DMS 273 (cell line): ENCODE data around the gene GAS7.

Experiments
- DNase-seq: peaks from one replicate; lab custom pipeline; 2025; ENCODE audit not compliant: unreplicated experiment; lab: John Stamatoyannopoulos, UW

GAS7 gene

GRCh38 chr17:10172241-10172741, 26.1 kb downstream of the GAS7 start:
- DNase-seq, result no peak

- no peak for DNase-seq
Measured at GRCh38 chr17:10171581-10171981, 26.8 kb downstream of the GAS7 start.

GRCh38 chr17:10171122-10171571, 27.3 kb downstream of the GAS7 start:
- DNase-seq, result no peak

- DNase-seq, result no peak
Measured at GRCh38 chr17:10170233-10170632, 28.2 kb downstream of the GAS7 start.

GRCh38 chr17:10169290-10169689, 29.1 kb downstream of the GAS7 start:
- no peak for DNase-seq

- DNase-seq, result no peak
Measured at GRCh38 chr17:10166176-10166935, 32.0 kb downstream of the GAS7 start.

- DNase-seq, result no peak
Measured at GRCh38 chr17:10162096-10162495, 36.3 kb downstream of the GAS7 start.

- DNase-seq, result no peak
Measured at GRCh38 chr17:10161386-10161785, 37.0 kb downstream of the GAS7 start.

- no peak for DNase-seq
Measured at GRCh38 chr17:10156948-10157607, 41.3 kb downstream of the GAS7 start.

- no peak for DNase-seq
Measured at GRCh38 chr17:10156599-10156947, 41.8 kb downstream of the GAS7 start.

GRCh38 chr17:10156077-10156435, 42.4 kb downstream of the GAS7 start:
- no peak for DNase-seq

- no peak for DNase-seq
Measured at GRCh38 chr17:10155371-10156076, 42.9 kb downstream of the GAS7 start.

GRCh38 chr17:10151667-10152496, 46.5 kb downstream of the GAS7 start:
- no peak for DNase-seq

GRCh38 chr17:10149573-10150399, 48.6 kb downstream of the GAS7 start:
- DNase-seq, result no peak

GRCh38 chr17:10147761-10148415, 50.5 kb downstream of the GAS7 start:
- no peak for DNase-seq

GRCh38 chr17:10147040-10147439, 51.4 kb downstream of the GAS7 start:
- no peak for DNase-seq

GRCh38 chr17:10144982-10145381, 53.4 kb downstream of the GAS7 start:
- no peak for DNase-seq

GRCh38 chr17:10144456-10144855, 54.0 kb downstream of the GAS7 start:
- DNase-seq, result no peak

- no peak for DNase-seq
Measured at GRCh38 chr17:10141436-10141835, 57.0 kb downstream of the GAS7 start.

- no peak for DNase-seq
Measured at GRCh38 chr17:10139577-10139976, 58.8 kb downstream of the GAS7 start.
